H1 (cell line): ENCODE data around the gene RPS25.

ENCODE experiments used
- EZH2 ChIP-seq: fragments of 200-600 bp; sonication (generic); IDR thresholded peaks from 2 replicates; pipeline ENCODE4 v1.7.1; 2012; ENCODE audit warnings: low read depth, mild to moderate bottlenecking, moderate library complexity, low read length, inconsistent platforms; ENCODE audit not compliant: severe bottlenecking
- POLR2A ChIP-seq, 2 experiments: IDR thresholded peaks; 1 replicate in 1 of 2; 2 replicates in 1 of 2; pipeline ENCODE4 v1.6.1; 2011; ENCODE audit warnings: low read depth in 2 of 2, low read length in 2 of 2, mild to moderate bottlenecking in 2 of 2; ENCODE audit errors: control extremely low read depth in 1 of 2
- SIN3A ChIP-seq, 2 experiments: IDR thresholded peaks in 1 of 2; conservative IDR thresholded peaks in 1 of 2; 2 replicates each; pipeline ENCODE4 v1.6.1; 2011 to 2012; ENCODE audit warnings: low read length in 2 of 2, improper control_type of control experiment in 1 of 2, low read depth in 1 of 2, mild to moderate bottlenecking in 1 of 2
- TAF7 ChIP-seq: optimal IDR thresholded peaks from 2 replicates; pipeline ENCODE3; 2011; ENCODE audit warnings: low read depth, mild to moderate bottlenecking, inconsistent platforms, low read length, moderate library complexity, borderline replicate concordance
- TF ChIP-seq, protein P1 (sequence below), 3 experiments: IDR thresholded peaks; 1 replicate in 2 of 3; 2 replicates in 1 of 3; pipeline versions ENCODE4 v1.5.1 to v1.6.1; 2011; ENCODE audit warnings: low read length in 3 of 3, mild to moderate bottlenecking in 3 of 3, inconsistent platforms in 2 of 3, low read depth in 1 of 3, moderate library complexity in 1 of 3; ENCODE audit not compliant: insufficient read depth in 1 of 3; ENCODE audit errors: control extremely low read depth in 1 of 3

DNA sequence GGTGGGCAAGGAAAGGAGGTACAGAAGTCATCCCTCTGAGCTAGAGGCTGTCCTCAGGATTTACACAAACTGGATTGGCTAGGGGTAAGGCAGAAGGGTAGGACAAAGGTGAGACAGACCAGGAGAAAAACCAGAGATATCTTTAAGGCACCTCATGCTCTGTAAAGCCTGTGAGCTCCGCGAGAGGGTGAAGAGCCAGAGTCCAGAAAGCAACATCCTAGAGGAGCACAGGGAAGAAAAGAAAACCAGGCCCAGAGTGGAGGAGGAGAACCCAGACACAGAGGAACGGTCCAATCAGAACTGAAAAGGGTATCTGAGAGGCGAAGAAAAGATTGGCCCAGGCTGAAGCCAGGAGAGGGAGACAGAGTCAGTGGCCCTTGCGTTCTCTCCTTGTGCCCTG, 7.4 kb upstream of the RPS25 start:
- TF ChIP-seq, protein P1, sequence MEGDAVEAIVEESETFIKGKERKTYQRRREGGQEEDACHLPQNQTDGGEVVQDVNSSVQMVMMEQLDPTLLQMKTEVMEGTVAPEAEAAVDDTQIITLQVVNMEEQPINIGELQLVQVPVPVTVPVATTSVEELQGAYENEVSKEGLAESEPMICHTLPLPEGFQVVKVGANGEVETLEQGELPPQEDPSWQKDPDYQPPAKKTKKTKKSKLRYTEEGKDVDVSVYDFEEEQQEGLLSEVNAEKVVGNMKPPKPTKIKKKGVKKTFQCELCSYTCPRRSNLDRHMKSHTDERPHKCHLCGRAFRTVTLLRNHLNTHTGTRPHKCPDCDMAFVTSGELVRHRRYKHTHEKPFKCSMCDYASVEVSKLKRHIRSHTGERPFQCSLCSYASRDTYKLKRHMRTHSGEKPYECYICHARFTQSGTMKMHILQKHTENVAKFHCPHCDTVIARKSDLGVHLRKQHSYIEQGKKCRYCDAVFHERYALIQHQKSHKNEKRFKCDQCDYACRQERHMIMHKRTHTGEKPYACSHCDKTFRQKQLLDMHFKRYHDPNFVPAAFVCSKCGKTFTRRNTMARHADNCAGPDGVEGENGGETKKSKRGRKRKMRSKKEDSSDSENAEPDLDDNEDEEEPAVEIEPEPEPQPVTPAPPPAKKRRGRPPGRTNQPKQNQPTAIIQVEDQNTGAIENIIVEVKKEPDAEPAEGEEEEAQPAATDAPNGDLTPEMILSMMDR (IDR thresholded peaks at IDR 0.05; ENCODE audit: control extremely low read depth in 1 of 3, insufficient read depth in 1 of 3, low read depth in 1 of 3, low read length in 3 of 3): no peak
- TF ChIP-seq EZH2 (no peak), SIN3A (conservative IDR thresholded peaks at IDR 0.05 in 1 of 2, IDR thresholded peaks at IDR 0.05 in 1 of 2; ENCODE audit: low read depth in 1 of 2, low read length in 2 of 2) (no peak), TAF7 (no peak), POLR2A (IDR thresholded peaks at IDR 0.05; ENCODE audit: control extremely low read depth in 1 of 2, low read depth in 2 of 2, low read length in 2 of 2) (no peak)
